ENCODE results near the gene MRM2.
"Not testable (repeated sequence)": the region's sequence is repeated elsewhere in the genome, so short reads cannot be mapped to it uniquely, and the experiment has no call there.

Gene MRM2

DNA sequence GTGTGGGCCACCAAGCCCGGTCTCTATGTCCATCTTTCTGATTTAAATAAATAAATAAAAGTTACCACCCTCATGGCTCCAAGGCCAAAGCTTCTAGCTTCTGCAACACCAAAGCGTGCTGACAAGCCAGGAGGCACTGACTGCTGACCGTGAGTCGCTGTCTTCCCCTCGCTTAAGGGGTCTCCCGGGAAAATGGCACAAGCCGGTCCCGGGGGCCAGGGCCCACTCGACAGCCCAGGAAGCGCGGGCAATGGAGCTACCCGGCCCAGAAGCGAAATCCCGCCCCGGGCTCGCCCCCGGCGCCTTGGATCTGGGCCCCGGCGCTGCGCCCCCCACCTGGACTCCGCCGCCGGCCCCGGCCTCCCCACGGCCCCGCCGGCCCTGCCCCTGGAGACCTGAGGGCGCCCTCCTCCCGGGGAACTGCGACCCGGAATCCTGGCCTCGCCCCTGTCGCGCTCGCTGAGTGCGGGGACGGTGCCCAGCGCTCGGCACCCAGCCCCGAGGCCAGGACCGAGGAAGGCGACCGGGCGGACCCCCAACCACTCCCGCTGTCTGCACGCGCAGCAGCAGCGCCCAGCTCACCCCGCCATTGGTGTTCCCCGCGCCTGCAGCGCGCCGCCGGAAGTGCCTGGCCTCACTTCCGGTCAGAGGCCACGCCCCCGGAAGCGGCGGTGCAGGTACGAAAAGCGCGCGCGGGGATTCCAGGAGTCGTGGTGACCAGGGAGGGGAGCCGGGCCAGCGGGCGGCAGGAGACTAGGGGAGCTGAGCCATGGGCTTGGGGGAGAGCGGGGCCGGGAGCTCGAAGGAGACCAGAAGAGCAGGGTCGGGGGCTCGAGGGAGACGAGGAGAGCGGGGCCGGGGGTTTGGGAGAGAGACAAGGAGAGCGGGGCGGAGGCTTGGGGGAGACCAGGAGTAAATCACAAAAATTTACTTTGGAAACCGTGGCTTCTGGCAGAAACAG, at the start of gene MRM2, which contains the start of gene NUDT1:
Gene MRM2 (minus strand): TSS at position 626 of the 961 bp plus-strand sequence. CDS start 36 bp downstream, at position 590.
Gene NUDT1 (plus strand): TSS at position 647 of the 961 bp plus-strand sequence. CDS start 2,349 bp downstream, outside the sequence.
- peak; percentile 41 to 49 for DNase-seq (ENCODE audit: low read depth in 2 of 2)

DNA sequence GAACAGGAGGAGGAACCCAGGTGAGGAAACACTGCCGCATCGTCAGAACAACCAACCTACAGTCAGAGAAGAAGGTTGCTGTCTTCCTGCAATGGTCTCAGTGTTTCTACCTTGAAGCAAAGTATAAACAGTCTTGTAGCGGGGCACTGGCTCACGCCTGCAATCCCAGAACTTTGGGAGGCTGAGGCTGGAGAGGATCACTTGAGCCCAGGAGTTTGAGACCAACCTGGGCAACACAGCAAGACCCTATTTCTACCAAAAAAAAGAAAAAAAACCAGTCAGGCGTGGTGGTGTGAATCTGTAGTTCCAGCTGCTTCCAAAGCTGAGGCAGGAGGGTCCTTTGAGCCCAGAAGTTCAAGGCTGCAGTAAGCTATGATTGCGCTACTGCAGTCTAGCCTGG, 48.9 kb upstream of the MRM2 start:
- no peak for DNase-seq (ENCODE audit: low read depth in 2 of 2)

DNA sequence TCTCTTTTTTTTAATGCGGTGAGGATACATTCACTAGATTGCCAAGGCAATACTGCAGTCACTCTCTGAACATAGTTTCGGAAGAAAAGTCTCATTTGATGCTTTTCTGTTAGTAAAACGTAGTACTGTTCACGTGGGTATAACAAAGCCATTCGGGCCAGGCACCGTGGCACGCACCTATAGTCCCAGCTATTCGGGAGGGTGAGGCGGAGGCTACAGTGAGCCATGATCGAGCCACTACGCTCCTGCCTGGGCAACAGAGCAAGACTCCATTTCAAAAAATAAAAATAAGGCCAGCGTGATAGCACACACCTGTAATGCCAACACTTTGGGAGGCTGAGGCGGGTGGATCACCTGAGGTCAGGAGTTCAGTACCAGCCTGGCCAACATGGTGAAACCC, 47.6 kb upstream of the MRM2 start:
- no peak for DNase-seq (ENCODE audit: low read depth in 2 of 2)

DNA sequence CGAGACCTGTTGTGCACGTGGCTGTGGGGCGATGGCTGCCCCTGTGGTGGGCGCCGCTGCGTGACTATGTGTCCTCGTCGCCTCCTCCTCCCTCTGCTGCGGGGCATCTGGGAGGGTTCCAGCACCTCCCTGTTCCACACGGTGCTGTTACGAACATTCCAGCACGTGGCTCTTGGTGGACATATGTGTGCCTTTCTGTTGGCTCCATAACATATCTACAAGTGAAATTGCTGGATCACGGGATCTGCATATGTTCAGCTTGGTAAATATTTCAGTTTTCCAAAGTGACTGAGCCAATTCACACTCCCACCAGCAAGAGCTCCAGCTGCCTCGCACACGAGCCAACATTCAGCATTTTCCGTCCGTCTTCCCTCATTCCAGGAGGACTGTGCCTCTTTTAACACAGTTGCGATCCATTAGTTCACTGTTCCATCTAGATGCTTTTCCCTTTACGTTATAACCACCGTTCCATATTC, 47.1 kb upstream of the MRM2 start:
- DNase-seq (ENCODE audit: low read depth in 2 of 2) = no peak

DNA sequence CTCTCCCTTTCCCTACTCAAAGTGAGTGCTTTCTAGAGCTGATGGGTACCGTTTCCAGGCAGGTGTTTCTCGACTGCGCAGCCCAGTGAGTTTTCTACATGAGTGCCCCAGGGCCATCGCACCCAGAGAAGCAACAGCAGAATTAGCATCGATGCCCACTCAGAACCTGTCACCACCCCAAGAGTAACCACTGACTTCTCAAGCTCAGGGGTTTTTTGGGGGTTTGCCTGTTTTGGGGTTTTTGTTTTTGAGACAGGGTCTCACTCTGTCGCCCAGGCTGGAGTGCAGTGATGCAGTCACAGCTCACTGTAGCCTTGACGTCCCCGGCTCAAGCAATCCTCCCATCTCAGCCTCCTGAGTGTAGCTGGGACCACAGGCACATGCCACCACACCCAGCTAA, 46.5 kb upstream of the MRM2 start:
- no peak for DNase-seq (ENCODE audit: low read depth in 2 of 2)

DNA sequence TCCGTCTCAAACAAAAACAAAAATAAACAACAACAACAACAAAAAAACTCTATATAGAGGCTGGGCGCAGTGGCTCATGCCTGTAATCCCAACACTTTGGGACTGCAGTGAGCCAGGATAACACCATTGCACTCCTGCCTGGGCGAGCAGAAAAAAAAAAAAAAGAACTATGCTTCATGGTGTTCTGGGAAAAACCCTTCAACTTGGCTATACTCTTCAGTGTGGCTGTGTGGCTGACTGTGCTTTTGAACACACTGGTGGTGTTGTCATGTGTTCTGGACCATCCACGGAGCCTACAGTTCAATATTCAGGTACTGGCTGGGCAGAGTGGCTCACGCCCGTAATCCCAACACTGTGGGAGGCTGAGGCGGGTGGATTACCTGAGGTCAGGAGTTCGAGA, 45.7 kb upstream of the MRM2 start:
- no peak for DNase-seq (ENCODE audit: low read depth in 2 of 2)

DNA sequence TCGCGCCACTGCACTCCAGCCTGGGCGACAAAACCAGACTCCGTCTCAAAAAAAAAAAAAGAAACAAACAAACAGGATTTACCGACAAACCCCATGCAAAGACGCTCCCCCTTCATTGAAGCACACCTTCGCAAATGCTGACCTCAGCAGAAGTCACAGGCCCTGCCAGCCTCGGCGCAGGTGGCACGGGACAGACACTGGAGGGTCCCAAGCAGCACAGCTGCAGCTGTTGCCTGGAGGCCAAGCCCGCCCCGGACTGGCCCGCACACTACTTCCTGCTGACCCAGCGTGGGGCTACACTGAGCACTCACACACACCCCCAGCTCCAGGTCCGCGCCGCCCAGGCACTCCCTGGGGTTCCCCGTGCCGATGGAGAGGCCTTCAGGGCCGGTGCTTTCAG, 41.1 kb upstream of the MRM2 start:
- no peak for DNase-seq (ENCODE audit: low read depth in 2 of 2)

DNA sequence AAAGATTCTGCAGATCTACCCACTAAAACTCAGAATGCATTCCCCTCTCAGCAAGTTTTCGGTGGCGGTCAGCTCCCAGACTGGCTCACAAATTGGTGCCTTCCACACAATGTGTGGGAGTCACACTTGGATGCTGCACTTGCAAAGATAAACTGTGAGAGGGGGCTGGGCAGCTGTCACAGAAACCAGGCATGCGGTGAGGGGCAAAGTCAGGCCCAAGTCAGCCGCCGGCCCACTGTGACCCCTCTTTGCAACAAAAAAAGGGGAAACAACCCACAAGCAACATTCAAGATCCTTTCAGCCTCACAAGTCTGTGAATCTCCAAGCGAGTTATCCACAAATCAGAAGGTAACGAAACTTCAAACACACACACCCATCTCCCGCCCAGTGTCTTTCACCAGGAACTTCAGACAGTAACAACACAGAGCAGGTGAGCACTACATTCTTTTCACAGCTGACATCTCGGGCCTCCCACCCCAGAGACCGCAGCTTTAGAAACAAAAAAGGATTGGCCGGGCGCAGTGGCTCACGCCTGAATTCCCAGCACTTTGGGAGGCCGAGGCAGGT, 40.3 kb upstream of the MRM2 start:
- DNase-seq (ENCODE audit: low read depth in 2 of 2) = no peak

DNA sequence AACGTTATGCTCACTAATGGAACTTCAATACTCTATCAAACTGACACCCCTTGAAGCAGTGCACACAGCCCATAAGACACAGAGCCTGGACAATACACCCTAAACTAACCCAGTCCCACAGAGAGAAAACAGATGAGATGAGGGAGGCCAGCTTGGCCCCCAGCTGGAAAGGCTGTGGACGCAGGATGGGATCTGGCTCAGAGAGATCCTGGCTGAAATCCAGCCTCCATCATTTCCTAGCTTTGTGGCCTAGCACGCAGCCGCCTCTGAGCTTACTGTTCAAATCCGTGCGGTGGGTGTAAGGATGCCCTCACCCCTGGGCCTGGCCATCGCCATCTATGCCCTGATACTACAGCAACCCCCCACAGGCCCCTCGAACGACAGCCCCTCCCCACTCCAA, 39.5 kb upstream of the MRM2 start:
- no peak for DNase-seq (ENCODE audit: low read depth in 2 of 2)

DNA sequence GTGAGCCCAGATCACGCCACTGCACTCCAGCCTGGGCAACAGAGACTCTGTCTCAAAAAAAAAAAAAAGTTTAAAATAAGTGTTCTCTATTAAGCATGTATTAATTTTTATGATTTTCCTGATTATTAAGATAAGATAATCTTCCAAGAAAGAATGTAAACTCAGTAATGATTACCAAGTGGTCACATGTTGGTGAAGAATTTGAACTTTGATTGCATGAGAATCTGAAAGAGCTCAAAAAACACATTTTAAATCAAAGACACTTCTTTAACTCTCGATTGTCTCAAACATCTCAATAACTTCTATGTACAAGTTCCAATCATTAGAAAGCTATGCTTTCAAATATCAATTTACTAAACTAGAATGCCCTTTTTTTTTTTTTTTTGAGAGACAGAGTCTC, 38.4 kb upstream of the MRM2 start:
- DNase-seq (ENCODE audit: low read depth in 2 of 2) = no peak

DNA sequence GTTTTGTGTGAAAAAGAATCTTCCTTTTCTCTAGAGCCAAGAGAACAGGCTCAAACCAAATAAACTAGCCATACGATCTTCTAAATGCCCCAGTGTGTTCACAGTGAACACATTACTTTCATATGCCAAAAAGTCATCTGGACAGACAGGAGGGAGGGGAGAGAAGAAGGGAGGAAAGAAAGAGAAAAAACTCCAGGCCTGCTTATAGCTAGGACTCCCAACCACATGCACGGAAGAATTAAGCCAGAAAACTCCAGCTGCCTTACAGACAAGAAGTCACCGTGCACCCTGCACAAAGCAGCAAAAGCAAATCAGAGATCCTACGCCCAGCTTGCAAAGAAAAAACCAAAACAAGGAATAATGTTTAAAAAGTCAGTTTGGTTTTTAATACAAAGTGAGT, 37.9 kb upstream of the MRM2 start:
- no peak for DNase-seq (ENCODE audit: low read depth in 2 of 2)

DNA sequence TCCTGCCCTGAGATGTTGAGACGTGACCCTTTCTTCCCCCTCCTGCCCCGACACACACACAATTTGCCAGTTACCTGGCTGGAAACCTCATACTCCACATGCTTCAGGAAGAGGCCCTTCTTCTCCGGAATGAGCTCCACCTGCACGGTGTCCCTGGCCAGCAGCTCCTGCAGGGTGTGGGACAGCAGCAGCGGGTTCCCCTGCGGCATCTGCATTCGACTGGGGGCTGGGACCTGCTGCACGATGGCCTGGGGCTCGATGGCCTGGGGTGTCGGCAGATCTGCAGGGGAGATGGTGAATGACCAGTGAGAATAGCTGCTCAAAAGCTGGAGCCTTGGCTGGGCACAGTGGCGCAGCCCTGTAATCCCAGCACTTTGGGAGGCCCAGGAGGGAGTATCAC, 36.0 kb upstream of the MRM2 start:
- DNase-seq (ENCODE audit: low read depth in 2 of 2) = no peak

DNA sequence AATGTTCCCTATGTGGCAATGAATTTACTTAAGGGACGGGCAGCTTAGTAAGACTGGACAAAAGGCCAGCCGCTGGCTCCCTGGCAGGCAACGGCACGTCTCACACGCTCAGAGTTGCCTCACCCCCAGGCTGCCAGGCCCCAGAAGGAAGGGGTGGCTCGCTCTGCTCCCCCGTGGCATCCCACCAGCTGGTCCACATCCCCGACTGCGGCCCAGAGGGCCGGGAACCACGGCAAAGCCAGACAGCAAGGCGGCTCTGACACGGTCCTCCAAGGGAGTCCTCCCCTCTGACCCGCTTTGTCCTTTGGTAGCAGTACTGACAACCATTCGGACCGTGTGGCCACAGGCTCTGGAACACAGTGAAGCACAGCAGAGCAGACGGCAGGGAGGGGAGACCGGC, 34.1 kb upstream of the MRM2 start:
- no peak for DNase-seq (ENCODE audit: low read depth in 2 of 2)

DNA sequence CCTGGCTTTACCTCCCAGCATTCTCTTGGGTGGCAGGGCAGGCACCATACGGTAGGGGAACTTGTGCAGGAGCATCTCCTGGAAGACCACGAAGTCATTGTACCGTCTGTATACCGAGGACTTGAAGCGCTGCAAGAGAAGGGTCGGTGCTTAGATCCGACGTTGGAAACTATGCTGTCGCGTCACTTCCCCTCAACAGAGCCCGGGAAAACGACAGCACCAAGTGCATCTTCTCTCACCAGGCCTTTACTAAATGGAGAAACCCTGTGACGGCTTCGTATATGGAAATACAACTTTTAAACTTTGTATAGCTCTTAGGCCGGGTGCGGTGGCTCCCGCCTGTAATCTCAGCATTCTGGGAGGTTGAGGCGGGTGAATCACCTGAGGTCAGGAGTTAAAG, 33.1 kb upstream of the MRM2 start:
- no peak for DNase-seq (ENCODE audit: low read depth in 2 of 2)

DNA sequence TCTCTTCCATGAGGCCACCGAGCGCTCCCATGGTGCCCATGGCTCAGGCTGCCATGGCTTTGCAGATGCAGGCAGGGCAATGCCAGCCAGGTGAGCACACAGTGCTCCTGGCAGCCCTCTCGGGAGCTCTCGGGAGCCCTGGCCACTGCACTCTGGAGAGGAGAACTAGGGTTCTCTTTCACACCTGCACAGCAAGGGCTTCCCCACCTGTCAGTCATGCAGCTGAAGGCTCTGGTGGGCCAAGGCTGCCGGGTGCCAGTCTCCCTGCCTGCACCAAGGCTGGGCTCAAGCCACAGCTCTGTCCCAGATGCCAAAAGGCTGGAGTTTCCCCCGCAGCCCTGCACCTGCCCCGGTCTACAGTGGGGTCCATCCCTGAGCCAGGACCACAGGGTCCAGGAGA, 32.7 kb upstream of the MRM2 start:
- DNase-seq (ENCODE audit: low read depth in 2 of 2) = no peak

DNA sequence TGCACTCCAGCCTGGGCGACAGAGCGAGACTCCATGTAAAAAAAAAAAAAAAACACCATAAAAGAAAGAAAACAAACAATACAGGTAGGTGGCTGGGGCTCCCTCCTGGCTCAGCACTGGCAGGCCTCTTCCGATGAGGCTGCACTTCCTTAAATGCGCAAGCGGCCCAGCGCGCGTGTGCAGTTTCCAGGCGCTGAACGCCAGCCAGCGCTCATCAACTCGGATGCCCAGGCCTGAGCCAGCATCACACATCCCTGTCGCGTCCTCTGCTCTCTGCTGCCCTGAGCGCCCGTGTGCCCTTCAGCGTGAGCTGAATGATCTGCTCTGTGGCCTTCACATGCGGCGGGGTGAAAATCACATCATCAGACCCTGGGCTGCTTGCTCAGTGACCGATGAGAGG, 31.9 kb upstream of the MRM2 start:
- no peak for DNase-seq (ENCODE audit: low read depth in 2 of 2)

DNA sequence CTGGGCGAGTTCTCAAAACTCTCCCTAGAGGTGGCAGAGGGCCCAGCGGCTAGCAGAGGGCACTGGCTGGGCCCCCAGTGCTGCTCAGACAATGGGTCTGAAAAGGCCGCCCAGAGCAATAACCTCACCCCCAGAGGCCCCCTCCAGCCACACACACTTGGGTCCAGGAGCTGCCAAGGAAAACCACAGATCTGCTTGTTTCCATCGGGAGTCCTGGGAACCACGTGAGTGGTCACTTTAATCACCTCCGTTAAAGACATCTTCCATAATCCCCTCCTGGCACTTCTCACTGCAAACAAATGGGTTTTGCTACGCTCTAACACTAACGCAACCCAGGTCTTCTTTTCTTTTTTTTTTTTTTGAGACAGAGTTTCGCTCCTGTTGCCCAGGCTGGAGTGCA, 30.0 kb upstream of the MRM2 start:
- no peak for DNase-seq (ENCODE audit: low read depth in 2 of 2)

DNA sequence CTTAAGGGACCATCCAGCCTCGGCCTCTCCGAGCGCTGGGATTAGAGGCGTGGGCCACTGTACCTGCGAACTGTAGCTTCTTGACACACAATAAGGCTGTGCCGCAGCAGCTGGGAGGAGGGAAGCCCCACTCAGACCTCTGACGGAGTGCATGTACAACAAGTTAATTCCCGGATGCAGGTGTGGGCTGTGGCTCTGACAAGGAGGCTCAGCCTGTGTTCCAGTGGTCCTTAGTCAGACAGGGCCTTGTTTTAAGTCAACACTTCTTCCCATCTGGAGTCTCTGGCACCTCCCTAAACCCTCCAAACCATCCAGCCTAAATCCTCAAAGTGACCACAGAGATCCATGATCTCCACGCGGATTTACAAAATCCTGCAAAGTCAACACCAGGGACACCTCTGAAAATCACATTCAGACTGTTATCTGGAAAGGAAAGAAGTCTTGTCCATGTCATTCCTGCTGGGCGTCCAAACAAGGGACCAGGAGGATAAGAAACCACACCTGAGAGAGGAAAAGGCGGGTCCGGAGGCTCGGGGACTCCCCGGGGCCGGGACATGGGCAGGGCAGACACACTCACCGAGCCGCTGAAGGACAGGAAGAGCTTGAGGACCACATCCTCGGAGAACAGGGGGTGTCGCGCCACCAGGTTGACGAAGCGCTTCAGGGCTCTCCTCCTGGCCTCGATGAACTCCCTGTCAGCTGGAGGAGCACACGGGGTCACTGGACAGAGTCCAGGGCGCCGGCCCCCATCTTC, 29.4 kb upstream of the MRM2 start:
- no peak for DNase-seq (ENCODE audit: low read depth in 2 of 2)

DNA sequence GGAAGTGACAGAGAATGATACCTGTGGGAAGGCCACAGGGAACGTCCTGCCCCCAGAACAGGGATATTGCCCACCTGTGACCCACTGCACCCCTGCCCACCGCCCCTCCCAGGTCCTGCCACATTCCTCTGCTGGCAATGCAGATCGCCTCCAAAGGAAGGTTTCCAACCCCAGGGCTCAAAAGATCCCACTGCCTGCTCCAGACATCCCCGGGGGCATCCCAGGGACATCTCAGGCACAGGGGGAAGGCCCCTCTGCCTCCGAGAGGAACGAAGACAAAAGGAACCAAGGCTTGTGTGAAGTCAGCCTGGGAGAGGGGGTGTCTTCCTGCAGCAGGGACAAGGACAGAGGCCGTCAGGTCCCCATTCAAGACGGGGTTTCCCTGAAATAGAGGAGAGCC, 28.5 kb upstream of the MRM2 start:
- no peak for DNase-seq (ENCODE audit: low read depth in 2 of 2)

DNA sequence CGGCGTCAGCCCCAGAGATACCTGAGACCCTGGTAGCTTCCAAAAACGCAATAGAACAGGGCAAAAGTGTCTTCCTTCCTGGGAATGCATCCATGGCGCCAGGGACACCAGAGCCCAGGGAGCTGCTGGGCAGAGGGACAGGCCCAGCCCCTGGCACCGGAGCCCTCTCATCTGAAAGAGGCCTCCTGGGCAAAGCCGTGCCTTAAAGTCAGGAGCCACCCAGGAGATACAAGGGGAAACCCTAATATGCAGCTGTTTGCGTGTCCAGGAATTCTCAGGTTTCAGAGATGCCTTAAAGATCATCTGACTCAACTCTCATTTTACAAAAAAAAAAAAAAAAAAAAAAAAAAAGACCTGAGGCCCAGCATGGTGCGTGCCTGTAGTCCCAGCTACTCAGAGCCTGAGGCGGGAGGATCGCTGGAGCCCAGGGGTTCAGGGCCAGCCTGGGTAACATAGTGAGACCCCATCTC, 28.0 kb upstream of the MRM2 start:
- no peak for DNase-seq (ENCODE audit: low read depth in 2 of 2)

DNA sequence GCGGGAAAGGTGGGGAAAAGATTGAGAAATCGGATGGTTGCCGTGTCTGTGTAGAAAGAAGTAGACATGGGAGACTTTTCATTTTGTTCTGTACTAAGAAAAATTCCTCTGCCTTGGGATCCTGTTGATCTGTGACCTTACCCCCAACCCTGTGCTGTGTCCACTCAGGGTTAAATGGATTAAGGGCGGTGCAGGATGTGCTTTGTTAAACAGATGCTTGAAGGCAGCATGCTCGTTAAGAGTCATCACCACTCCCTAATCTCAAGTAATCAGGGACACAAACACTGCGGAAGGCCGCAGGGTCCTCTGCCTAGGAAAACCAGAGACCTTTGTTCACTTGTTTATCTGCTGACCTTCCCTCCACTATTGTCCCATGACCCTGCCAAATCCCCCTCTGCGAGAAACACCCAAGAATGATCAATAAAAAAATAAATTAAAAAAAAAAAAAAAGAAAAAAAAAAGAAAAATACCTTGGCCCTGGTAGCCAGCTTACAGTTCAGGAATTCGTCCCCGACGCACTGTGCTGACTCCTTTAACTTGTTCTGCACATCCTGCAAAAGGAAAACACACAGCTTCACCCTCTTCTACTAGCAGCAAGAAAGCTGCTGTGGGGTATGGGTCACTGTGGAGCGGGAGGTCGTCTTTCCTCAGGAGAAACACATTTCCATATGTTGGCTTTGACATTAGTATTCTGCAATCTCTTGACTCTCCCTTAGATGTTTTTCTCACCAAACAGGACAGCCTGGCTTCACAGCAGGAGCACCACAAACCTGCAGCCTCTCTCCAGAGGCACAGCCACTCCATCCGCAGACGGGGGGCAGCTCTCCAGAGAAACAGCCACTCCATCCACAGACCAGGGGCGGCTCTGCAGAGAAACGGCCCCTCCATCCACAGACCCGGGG, 27.3 kb upstream of the MRM2 start:
- not testable (repeated sequence) for DNase-seq (ENCODE audit: low read depth in 2 of 2)

Data from stimulated activated CD8-positive, alpha-beta memory T cell treated with anti-CD3 and anti-CD28 coated beads, Interleukin-7, amount 100 ng/mL, for 1 hour (primary cell).